Omental fat pad (tissue), 4 donors: Measurements from ENCODE around the gene CYTH2. TPM values are rescaled to one million over a fixed set of nuclear protein-coding genes. Genes with fewer than 3 reads are reported as not detected.
"Not testable (repeated sequence)": the region's sequence is repeated elsewhere in the genome, so short reads cannot be mapped to it uniquely, and the experiment has no call there.

ENCODE experiments used
- ATAC-seq: fragments of 150-250 bp; one replicate; pipeline ENCODE4 v1.9.1; 2016; ENCODE audit warnings: mild to moderate bottlenecking, moderate library complexity; ENCODE audit not compliant: low FRiP score
- DNase-seq: peaks from one replicate; pipeline ENCODE4 v3.0.0-alpha.2; 2019; ENCODE audit warnings: low spot score
- total RNA-seq, 4 donors: library from RNA; depleted of rRNA; stranded (reverse); fragments of >200 nt; gene quantifications; one replicate each; pipeline ENCODE4 v1.1.0, GENCODE V29; 2016
- TF ChIP-seq, protein P1 (sequence below), 3 donors: fragments of 450-650 bp; IDR thresholded peaks; one replicate each; pipeline ENCODE4 v1.5.1; 2016 to 2017; ENCODE audit warnings: antibody characterized with exemption in 3 of 3, mild to moderate bottlenecking in 3 of 3, moderate library complexity in 2 of 3

CYTH2 gene
- total RNA-seq, 4 donors from 2014 or later = 19.2 to 49.7 (median 26.8) TPM

DNA sequence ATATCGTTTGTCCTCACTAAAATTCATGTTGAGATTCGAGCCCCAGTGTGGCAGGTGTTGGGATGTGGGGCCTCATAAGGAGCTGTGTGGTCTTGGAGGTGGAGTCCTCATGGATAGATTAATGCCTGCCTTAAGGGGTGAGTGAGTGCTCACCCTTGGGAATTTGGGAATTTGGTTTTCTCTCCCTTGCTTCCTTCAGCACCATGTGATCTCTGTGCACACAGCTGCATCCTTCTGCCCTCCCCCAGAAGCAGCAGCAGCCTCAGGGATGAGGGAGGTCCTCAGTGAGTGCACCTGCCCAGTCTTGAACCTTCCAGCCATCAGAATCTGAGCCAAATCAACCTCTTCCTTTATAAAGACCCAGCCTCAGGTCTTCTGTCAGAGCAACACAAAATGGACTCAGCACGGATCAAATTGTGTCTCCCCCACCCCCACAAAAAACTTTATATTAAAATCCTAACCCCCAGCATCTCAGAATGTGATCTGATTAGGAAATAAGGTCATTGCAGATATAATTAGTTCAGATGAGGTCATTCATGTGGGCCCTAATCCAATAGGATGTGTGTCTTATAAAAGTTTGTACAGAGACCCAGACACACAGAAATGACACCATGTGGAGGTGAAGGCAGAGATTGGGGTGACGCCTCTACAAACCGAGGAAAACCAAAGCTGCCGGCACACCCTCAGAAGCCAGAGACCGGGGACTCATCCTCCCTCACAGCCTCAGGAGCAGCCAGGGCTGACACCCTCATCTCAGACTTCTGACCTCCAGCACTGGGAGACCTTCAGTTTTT is 12.9 kb downstream of the CYTH2 start:
- TF ChIP-seq, protein P1, sequence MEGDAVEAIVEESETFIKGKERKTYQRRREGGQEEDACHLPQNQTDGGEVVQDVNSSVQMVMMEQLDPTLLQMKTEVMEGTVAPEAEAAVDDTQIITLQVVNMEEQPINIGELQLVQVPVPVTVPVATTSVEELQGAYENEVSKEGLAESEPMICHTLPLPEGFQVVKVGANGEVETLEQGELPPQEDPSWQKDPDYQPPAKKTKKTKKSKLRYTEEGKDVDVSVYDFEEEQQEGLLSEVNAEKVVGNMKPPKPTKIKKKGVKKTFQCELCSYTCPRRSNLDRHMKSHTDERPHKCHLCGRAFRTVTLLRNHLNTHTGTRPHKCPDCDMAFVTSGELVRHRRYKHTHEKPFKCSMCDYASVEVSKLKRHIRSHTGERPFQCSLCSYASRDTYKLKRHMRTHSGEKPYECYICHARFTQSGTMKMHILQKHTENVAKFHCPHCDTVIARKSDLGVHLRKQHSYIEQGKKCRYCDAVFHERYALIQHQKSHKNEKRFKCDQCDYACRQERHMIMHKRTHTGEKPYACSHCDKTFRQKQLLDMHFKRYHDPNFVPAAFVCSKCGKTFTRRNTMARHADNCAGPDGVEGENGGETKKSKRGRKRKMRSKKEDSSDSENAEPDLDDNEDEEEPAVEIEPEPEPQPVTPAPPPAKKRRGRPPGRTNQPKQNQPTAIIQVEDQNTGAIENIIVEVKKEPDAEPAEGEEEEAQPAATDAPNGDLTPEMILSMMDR (IDR thresholded peaks at IDR 0.05) = no peak
- DNase-seq (no peak), ATAC-seq (no peak)

DNA sequence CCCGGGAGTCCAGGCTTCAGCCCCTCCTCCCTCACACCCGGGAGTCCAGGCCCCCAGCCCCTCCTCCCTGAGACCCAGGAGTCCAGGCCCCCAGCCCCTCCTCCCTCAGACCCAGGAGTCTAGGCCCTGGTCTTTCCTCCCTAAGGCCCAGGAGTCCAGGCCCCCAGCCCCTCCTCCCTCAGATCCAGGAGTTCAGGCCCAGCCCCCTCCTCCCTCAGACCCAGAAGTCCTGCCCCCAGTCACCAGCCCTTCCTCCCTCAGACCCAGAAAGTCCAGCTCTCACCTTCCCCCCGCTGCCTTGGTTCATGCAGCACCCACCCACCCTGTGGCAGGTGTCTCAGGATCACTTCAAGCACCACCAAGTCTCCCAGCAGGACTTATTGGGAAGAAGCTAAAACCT is 14.1 kb downstream of the CYTH2 start:
- ATAC-seq (no peak), DNase-seq (no peak)
- TF ChIP-seq, protein P1 (IDR thresholded peaks at IDR 0.05) = no peak

DNA sequence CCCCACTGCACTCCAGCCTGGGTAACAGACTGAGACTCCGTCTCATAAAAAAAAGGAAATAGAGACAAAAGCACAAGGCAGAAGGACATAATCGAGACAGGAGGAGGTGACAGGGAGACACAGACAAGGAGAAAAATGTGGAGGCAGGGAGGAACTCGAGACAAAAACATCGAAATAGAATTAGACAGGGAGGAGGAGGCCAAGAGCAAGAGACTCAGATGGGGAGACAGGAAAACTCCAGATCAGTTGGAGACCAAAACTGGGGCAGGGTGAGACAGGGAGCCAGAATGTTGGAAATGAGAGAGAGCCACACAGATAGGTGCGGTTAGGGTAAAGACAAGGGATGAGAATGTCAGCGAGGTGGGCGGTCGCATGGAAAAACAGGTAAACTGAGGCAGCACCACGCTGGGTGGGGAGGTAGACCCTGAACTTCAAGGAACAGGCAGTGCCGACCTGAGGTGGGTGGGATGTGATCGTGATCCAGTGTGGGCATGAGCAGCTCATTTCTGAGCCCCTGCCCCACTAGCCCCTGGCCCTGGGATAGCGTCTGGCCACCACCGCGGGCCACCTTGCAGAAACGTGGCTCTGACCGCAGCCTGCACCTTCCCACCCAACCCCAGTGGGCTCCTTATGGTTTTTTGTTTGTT is 15.2 kb downstream of the CYTH2 start:
- no peak for ATAC-seq
- TF ChIP-seq, protein P1 (IDR thresholded peaks at IDR 0.05) = no peak
- DNase-seq = no peak

DNA sequence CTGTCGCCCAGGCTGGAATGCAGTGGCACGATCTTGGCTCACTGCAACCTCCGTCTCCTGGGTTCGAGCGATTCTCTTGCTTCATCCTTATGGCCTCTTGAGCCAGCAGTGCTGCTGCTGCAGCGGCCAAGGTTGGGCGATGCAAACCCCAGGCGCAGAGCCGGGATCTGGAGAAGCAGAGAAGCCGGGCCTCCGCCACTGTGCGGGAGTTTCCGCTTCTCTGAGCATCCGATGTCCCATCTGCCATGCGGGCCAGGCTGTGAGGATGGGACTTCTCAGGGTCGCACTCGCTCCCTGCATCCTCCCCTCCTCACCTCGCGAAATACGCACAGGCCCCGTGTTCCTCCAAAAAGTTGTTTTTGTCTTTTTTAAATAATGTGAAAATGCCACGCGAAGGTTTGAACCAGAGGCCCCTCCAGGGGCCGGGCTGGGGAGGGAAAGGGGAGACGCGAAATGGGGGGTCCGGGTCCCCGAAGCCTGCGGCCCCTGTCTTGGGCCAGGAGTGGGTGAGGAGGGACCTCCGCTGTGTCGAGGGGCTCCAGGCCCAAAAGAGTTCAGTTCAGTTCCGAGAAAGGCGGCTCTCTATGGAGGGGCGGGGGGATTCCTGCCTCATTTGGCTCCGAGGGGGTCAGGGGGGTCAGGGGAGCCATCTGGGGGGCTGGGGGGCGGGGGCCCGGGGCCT is 15.9 kb downstream of the CYTH2 start:
- TF ChIP-seq, protein P1 (IDR thresholded peaks at IDR 0.05) = no peak
- ATAC-seq (no peak), DNase-seq (no peak)

DNA sequence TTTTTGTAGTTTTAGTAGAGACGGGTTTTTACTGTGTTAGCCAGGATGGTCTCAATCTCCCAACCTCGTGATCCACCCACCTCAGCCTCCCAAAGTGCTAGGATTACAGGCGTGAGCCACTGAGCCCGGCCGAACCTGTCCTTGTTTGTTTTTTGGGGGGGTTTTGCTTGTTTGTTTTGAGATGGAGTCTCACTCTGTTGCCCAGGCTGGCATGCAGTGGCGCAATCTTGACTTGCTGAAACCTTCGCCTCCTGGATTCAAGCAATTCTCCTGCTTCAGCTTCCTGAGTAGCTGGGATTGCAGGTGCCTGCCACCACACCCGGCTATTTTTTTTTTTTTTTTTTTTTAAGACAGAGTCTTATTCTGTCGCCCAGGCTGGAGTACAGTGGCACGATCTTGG is 17.5 kb downstream of the CYTH2 start:
- ATAC-seq = not testable (repeated sequence)

DNA sequence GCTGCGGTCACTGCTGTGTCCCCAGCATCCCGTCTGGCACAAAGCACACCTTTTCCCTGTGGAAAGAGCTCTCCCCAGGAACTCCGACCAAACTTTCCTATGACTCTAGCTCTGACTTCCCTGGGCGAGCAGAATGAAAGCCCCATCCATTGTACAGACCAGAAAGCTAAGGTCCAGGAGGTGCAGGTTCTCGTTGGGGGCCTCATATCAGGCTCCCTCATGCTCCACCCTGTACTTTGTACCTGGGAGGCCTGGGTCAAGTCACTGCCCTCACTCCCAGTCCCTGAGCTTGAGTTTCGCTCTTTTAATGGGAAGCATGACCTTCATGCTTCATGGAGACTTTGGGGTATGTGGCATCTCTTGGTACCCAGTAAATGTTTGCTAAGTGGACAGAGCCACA is 18.4 kb downstream of the CYTH2 start:
- DNase-seq = no peak
- TF ChIP-seq, protein P1 (IDR thresholded peaks at IDR 0.05) = no peak
- ATAC-seq = no peak

More for the DNA sequence above, 17.5 kb downstream of the CYTH2 start:
- DNase-seq = not testable (repeated sequence)

DNA sequence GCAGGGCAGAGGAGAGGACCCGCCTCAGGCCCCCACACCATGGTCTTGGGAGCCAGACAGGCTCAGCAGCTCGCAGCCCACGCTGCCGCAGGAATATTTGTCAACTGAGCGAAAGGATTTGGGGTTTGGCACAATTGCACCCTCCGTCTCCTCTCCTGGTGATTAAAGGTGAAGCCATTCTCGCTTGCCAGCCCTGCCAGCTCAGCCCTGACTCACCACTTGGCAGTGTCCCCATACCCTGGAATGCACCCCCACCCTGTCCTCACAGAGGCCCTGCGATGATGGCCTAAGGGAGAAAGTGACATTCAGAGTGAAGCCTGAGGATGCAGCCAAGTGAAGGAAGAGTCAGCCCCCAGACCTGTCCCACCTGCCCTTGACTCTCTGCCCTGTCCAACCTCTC is 18.8 kb downstream of the CYTH2 start:
- TF ChIP-seq, protein P1 (IDR thresholded peaks at IDR 0.05) = no peak
- DNase-seq (peak; percentile 63), ATAC-seq (peak; percentile 20)

DNA sequence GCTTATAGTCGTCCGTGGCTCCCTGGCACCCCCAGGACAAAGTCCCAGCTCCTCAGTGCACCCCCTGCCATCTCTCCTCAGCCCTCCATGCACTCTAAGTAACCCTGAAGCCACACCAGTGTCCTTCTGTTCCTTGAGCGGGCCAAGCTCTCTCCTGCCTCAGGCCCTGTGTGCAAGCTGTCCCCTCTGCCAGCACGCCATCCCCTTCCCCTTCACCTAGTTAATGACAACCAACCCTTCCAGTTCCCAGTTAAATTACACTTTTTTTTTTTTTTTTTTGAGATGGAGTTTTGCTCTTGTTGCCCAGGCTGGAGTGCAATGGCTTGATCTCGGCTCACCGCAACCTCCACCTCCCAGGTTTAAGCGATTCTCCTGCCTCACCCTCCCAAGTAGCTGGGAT is 19.3 kb downstream of the CYTH2 start:
- DNase-seq, ATAC-seq: not testable (repeated sequence)
